Thyroid gland (tissue), 4 donors: ENCODE data around the gene NCLN.

Experiments
- CTCF ChIP-seq, 6 experiments: fragments of 200-600 bp in 3 of 6; fragments of 450-650 bp in 3 of 6; sonication (generic) in 3 of 6; IDR thresholded peaks; one replicate each; pipeline ENCODE4 v1.5.1; 2016 to 2019; ENCODE audit warnings: antibody characterized with exemption in 6 of 6, mild to moderate bottlenecking in 2 of 6, inconsistent platforms in 1 of 6, moderate library complexity in 1 of 6
- POLR2A ChIP-seq, 2 donors: fragments of 450-650 bp; IDR thresholded peaks; one replicate each; pipeline ENCODE4 v1.6.1; 2017; ENCODE audit warnings: antibody characterized with exemption in 2 of 2, mild to moderate bottlenecking in 2 of 2, moderate library complexity in 1 of 2

- TF ChIP-seq CTCF (IDR thresholded peaks at IDR 0.05): no peak
- no peak for TF ChIP-seq POLR2A (IDR thresholded peaks at IDR 0.05)
Measured at GRCh38 chr19:3196933-3197205, 11.1 kb downstream of the NCLN start.
